H1 (cell line): ENCODE results near the gene P2RY13. TPM values are rescaled to one million over a fixed set of nuclear protein-coding genes. Genes with fewer than 3 reads are reported as not detected.

ENCODE experiments used
- CTCF ChIA-PET: fragments of 300-600 bp; sonication (Branson Sonifier 250); formaldehyde crosslinking; loops from one replicate; lab custom pipeline; 2021; ENCODE audit not compliant: partially characterized antibody; lab: Charles Lee
- POLR2A ChIA-PET: fragments of 300-600 bp; sonication (Branson Sonifier 250); formaldehyde crosslinking; loops from one replicate; lab custom pipeline; 2021; ENCODE audit warnings: inconsistent platforms; ENCODE audit not compliant: partially characterized antibody; lab: Charles Lee
- DNase-seq, 2 experiments: peaks; one replicate each; pipeline versions ENCODE4 v3.0.0 to v3.0.0-alpha.2; 2010 to 2022; ENCODE audit warnings: low spot score in 2 of 2, low read depth in 1 of 2, mixed read lengths in 1 of 2
- FAIRE-seq: peaks from 2 replicates; lab custom pipeline; 2011; peaks lifted over from hg19 to GRCh38; lab: Jason Lieb, UNC
- H2AFZ ChIP-seq: 2 replicates; pipeline ENCODE4 v1.8.1; 2012; ENCODE audit warnings: low read length, inconsistent platforms
- H2AK5ac ChIP-seq: 2 replicates; pipeline ENCODE4 v1.6.1; 2013; ENCODE audit warnings: low read depth, low read length
- H2BK120ac ChIP-seq: replicated peaks from 2 replicates; pipeline ENCODE3; 2013; ENCODE audit warnings: low read depth, low read length, inconsistent platforms
- H2BK12ac ChIP-seq: 2 replicates; pipeline ENCODE4 v1.6.1; 2013; ENCODE audit warnings: low read depth, low read length
- H2BK15ac ChIP-seq: 2 replicates; pipeline ENCODE4 v1.6.1; 2013; ENCODE audit warnings: low read length
- H2BK20ac ChIP-seq: 2 replicates; pipeline ENCODE4 v1.6.1; 2013; ENCODE audit warnings: low read length
- H2BK5ac ChIP-seq: 2 replicates; pipeline ENCODE4 v1.6.1; 2013; ENCODE audit warnings: low read depth, low read length
- H3K14ac ChIP-seq: 2 replicates; pipeline ENCODE4 v1.6.1; 2013; ENCODE audit warnings: inconsistent platforms; ENCODE audit not compliant: insufficient read length
- H3K18ac ChIP-seq: 2 replicates; pipeline ENCODE4 v1.6.1; 2013; ENCODE audit warnings: low read length; ENCODE audit errors: extremely low read depth
- H3K23ac ChIP-seq: 2 replicates; pipeline ENCODE4 v1.6.1; 2013; ENCODE audit warnings: inconsistent platforms; ENCODE audit not compliant: insufficient read length
- H3K23me2 ChIP-seq: 2 replicates; pipeline ENCODE4 v1.6.1; 2013; ENCODE audit warnings: low read depth, low read length
- H3K27ac ChIP-seq: 2 replicates; pipeline ENCODE4 v1.6.1; 2011; ENCODE audit warnings: low read depth, low read length, inconsistent platforms
- H3K27me3 ChIP-seq, 4 experiments: replicated peaks in 1 of 4; 1 replicate in 1 of 4; 2 replicates in 3 of 4; pipeline versions ENCODE4 v1.6.1 to v1.8.1; 2011 to 2013; ENCODE audit warnings: low read length in 3 of 4, mild to moderate bottlenecking in 3 of 4, inconsistent platforms in 2 of 4, mixed read lengths in 2 of 4, moderate library complexity in 1 of 4; ENCODE audit not compliant: control insufficient read depth in 3 of 4, insufficient read depth in 3 of 4; ENCODE audit errors: extremely low read depth in 1 of 4
- H3K36me3 ChIP-seq, 4 experiments: 2 replicates each; pipeline versions ENCODE4 v1.6.1 to v1.8.1; 2011 to 2013; ENCODE audit warnings: mild to moderate bottlenecking in 4 of 4, low read length in 3 of 4, moderate library complexity in 2 of 4, control low read depth in 1 of 4, inconsistent platforms in 1 of 4; ENCODE audit not compliant: insufficient read depth in 4 of 4, control insufficient read depth in 2 of 4
- H3K4ac ChIP-seq: replicated peaks from 2 replicates; pipeline ENCODE3; 2013; ENCODE audit warnings: low read length, low read depth, mixed read lengths, inconsistent platforms; ENCODE audit not compliant: insufficient read length
- H3K4me1 ChIP-seq, 4 experiments: replicated peaks in 1 of 4; 1 replicate in 1 of 4; 2 replicates in 3 of 4; pipeline versions ENCODE4 v1.6.1 to v1.8.1; 2011 to 2013; ENCODE audit warnings: low read length in 3 of 4, inconsistent platforms in 2 of 4, mixed read lengths in 1 of 4; ENCODE audit not compliant: insufficient read depth in 4 of 4, control insufficient read depth in 3 of 4
- H3K4me2 ChIP-seq, 2 experiments: 2 replicates each; pipeline versions ENCODE4 v1.6.1 to v1.8.1; 2011 to 2013; ENCODE audit warnings: low read depth in 2 of 2, low read length in 2 of 2, control low read depth in 1 of 2, inconsistent platforms in 1 of 2, mild to moderate bottlenecking in 1 of 2; ENCODE audit not compliant: insufficient read depth in 1 of 2
- H3K4me3 ChIP-seq, 4 experiments: fragments of 200-600, 300-600 bp in 1 of 4; sonication (generic), shearing (Covaris generic), sonication (Bioruptor Twin) in 1 of 4; 2 replicates each; pipeline versions ENCODE4 v1.5.1 to v1.8.1; 2011 to 2016; ENCODE audit warnings: low read length in 4 of 4, low read depth in 3 of 4, control low read depth in 2 of 4, inconsistent platforms in 2 of 4, mild to moderate bottlenecking in 2 of 4, mixed read lengths in 1 of 4, moderate library complexity in 1 of 4; ENCODE audit not compliant: insufficient read depth in 2 of 4; ENCODE audit errors: extremely low read depth in 1 of 4
- H3K56ac ChIP-seq: replicated peaks from 2 replicates; pipeline ENCODE3; 2013; ENCODE audit warnings: low read depth, mild to moderate bottlenecking, mixed read lengths, low read length, inconsistent platforms; ENCODE audit not compliant: insufficient read length
- H3K79me1 ChIP-seq: 2 replicates; pipeline ENCODE4 v1.6.1; 2013; ENCODE audit warnings: low read depth, low read length, control low read depth
- H3K79me2 ChIP-seq, 2 experiments: 2 replicates each; pipeline versions ENCODE4 v1.6.1 to v1.8.1; 2012 to 2013; ENCODE audit warnings: low read length in 2 of 2, mild to moderate bottlenecking in 2 of 2, inconsistent platforms in 1 of 2; ENCODE audit not compliant: insufficient read depth in 2 of 2, control insufficient read depth in 1 of 2
- H3K9ac ChIP-seq, 4 experiments: replicated peaks in 1 of 4; 1 replicate in 1 of 4; 2 replicates in 3 of 4; pipeline versions ENCODE4 v1.6.1 to v1.8.1; 2011 to 2013; ENCODE audit warnings: low read depth in 3 of 4, low read length in 3 of 4, control low read depth in 2 of 4, mild to moderate bottlenecking in 2 of 4, moderate library complexity in 2 of 4, inconsistent platforms in 1 of 4; ENCODE audit errors: extremely low read depth in 1 of 4
- H3K9me3 ChIP-seq, 2 experiments: 2 replicates each; pipeline versions ENCODE4 v1.6.1 to v1.8.1; 2012 to 2013; ENCODE audit warnings: mild to moderate bottlenecking in 2 of 2, moderate library complexity in 2 of 2, control low read depth in 1 of 2, inconsistent platforms in 1 of 2, low read depth in 1 of 2, low read length in 1 of 2, mixed read lengths in 1 of 2; ENCODE audit not compliant: insufficient read depth in 2 of 2
- H4K20me1 ChIP-seq, 2 experiments: replicated peaks in 1 of 2; 2 replicates each; pipeline versions ENCODE3 to v1.8.1; 2011 to 2013; ENCODE audit warnings: inconsistent platforms in 2 of 2, low read length in 2 of 2, mild to moderate bottlenecking in 1 of 2; ENCODE audit not compliant: insufficient read depth in 2 of 2, control insufficient read depth in 1 of 2
- H4K5ac ChIP-seq: 2 replicates; pipeline ENCODE4 v1.6.1; 2013; ENCODE audit warnings: low read length, low read depth, mixed read lengths, inconsistent platforms; ENCODE audit not compliant: insufficient read length
- H4K8ac ChIP-seq: 2 replicates; pipeline ENCODE4 v1.8.0; 2013; ENCODE audit warnings: mild to moderate bottlenecking, moderate library complexity, low read length, inconsistent platforms; ENCODE audit not compliant: insufficient read depth; ENCODE audit errors: extremely low read depth
- H4K91ac ChIP-seq: replicated peaks from 2 replicates; pipeline ENCODE3; 2013; ENCODE audit warnings: low read length, mixed read lengths, inconsistent platforms; ENCODE audit not compliant: insufficient read length
- SP2 ChIP-seq: IDR thresholded peaks from 2 replicates; pipeline ENCODE4 v1.6.1; 2012; ENCODE audit warnings: mild to moderate bottlenecking, low read length, inconsistent platforms
- WGBS, 2 experiments: shearing (Covaris generic) in 1 of 2; methylation state at CpG; one replicate each; pipeline versions ENCODE4 v1.1.6 to v1.1.7; 2013 to 2015; ENCODE audit warnings: low lambda C conversion rate in 2 of 2, mixed read lengths in 2 of 2, inconsistent platforms in 1 of 2, low coverage in 1 of 2, missing lambda C conversion rate in 1 of 2; ENCODE audit not compliant: insufficient replicate concordance in 2 of 2, insufficient coverage in 1 of 2, insufficient read length in 1 of 2; ENCODE audit errors: extremely low coverage in 1 of 2, missing lambda C conversion rate in 1 of 2; 5-methylcytosine and 5-hydroxymethylcytosine counted together
- polyA plus RNA-seq, 7 experiments: library from polyadenylated mRNA; depleted of rRNA in 3 of 7; stranded (reverse) in 5 of 7; unstranded in 2 of 7; fragments of >200 nt in 5 of 7; fragments of 200-250 nt in 2 of 7; gene quantifications; 1 replicate in 5 of 7; 2 replicates in 1 of 7; 4 replicates in 1 of 7; pipeline versions ENCODE4 v1.2.1 to v1.2.3, GENCODE V29; 2011 to 2013; ENCODE audit warnings: missing spikeins in 2 of 7, mixed read lengths in 2 of 7
- total RNA-seq: library from RNA; stranded (reverse); fragmentation: NEBNext Ultra II Directional; extraction: Animal tissue kit (Norgen Biotek cat#: 25700); gene quantifications from 2 replicates; pipeline ENCODE4 v1.2.1, GENCODE V29; 2021

The P2RY13 gene
- total and polyA plus RNA-seq, 2 of the 8 experiments (the other 6 are each of a cell fraction or from before 2014, with no cell fraction given), result not detected

GRCh38 chr3:151321526-151321925 lies 7.8 kb downstream of the P2RY13 start:
- Histone ChIP-seq H4K5ac (no peak overlapping the region), H2BK12ac (no peak overlapping the region), H3K4me3 (no peak overlapping the region), H3K14ac (no peak overlapping the region), H2BK15ac (no peak overlapping the region), H2BK5ac (no peak overlapping the region), H3K79me2 (no peaks in the 10 kb centered on the region), H3K79me1 (no peaks in the 10 kb centered on the region), H2AFZ (no peak overlapping the region), H4K20me1 (no peaks in the 10 kb centered on the region), H3K27me3 (no peaks in the 10 kb centered on the region), H3K18ac (no peak overlapping the region), H3K9me3 (no peaks in the 10 kb centered on the region), H3K4me1 (peaks cover 0 to 4% (median 3%) of the 10 kb centered on the region in 4 experiments; a peak in 4 of 7 replicates), H3K56ac (no peak overlapping the region), H4K91ac (no peak overlapping the region), H3K23me2 (no peaks in the 10 kb centered on the region), H2BK20ac (no peak overlapping the region), H3K4ac (no peak overlapping the region), H4K8ac (no peak overlapping the region), H2AK5ac (no peak overlapping the region), H3K9ac (no peak overlapping the region), H3K4me2 (no peak overlapping the region), H3K27ac (no peak overlapping the region), H3K36me3 (no peaks in the 10 kb centered on the region), H3K23ac (no peak overlapping the region), H2BK120ac (no peak overlapping the region)
- no peak for FAIRE-seq
- WGBS, 2 experiments, result 100% methylated on average over 1 of the region's 1 CpG; no CpG with 5 or more reads in 1 of the 2 experiments
- POLR2A ChIA-PET, result interaction anchor here (1.6 kb wide), 1 partner anchor 9 kb away, joined by 3 read pairs; no protein-coding TSS in a partner anchor
- no peak for DNase-seq
- CTCF ChIA-PET, result interaction anchor here (0.6 to 1.1 kb wide), 3 partner anchors 8 to 94 kb away, joined by 3 to 4 read pairs (median 4); no protein-coding TSS in a partner anchor
- no peak for TF ChIP-seq SP2
